ENCODE results near the gene TMEM269. TPM values are rescaled to one million over a fixed set of nuclear protein-coding genes. Genes with fewer than 3 reads are reported as not detected.

TMEM269 gene
- polyA plus RNA-seq, 1 donor (not counting 4 experiments of a cell fraction or from before 2014, with no cell fraction given) = 0.12 TPM

DNA sequence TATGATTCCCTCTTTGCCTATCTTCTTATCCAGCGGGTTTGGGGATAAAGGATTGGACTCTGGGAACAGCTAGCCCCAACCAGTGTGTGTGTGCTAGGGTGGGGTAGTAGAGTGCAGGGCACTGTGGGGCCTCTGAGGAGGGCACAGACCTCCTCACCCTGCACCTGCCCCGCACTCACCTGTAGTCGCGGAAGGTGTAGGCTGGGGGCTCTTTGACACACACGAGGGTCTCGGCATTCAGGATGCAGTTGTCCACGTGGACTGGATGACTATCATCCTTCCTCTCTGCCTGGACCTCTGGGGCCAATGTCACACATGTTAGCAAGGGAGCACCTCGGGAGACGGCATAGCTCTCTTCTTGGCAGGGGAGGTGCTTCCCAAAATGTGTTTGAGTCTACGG lies 36.8 kb upstream of the TMEM269 start:
- no peak overlapping the region for H2AFZ ChIP-seq (ENCODE audit: control insufficient read depth, low read length)
- no peak for TF ChIP-seq EZH2 (IDR thresholded peaks at IDR 0.05; ENCODE audit: low read length)
- TF ChIP-seq, protein P1, sequence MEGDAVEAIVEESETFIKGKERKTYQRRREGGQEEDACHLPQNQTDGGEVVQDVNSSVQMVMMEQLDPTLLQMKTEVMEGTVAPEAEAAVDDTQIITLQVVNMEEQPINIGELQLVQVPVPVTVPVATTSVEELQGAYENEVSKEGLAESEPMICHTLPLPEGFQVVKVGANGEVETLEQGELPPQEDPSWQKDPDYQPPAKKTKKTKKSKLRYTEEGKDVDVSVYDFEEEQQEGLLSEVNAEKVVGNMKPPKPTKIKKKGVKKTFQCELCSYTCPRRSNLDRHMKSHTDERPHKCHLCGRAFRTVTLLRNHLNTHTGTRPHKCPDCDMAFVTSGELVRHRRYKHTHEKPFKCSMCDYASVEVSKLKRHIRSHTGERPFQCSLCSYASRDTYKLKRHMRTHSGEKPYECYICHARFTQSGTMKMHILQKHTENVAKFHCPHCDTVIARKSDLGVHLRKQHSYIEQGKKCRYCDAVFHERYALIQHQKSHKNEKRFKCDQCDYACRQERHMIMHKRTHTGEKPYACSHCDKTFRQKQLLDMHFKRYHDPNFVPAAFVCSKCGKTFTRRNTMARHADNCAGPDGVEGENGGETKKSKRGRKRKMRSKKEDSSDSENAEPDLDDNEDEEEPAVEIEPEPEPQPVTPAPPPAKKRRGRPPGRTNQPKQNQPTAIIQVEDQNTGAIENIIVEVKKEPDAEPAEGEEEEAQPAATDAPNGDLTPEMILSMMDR (optimal IDR thresholded peaks at IDR 0.05 in 1 of 3, IDR thresholded peaks at IDR 0.05 in 1 of 3, conservative IDR thresholded peaks at IDR 0.05 in 1 of 3; ENCODE audit: extremely low read depth in 1 of 3, insufficient read depth in 2 of 3, low read length in 3 of 3) = no peak
- H3K9me1 ChIP-seq (ENCODE audit: control insufficient read depth, extremely low read depth, insufficient read depth, low read length) = peaks cover 3% of the 10 kb centered on the region
- H3K9me3 ChIP-seq (ENCODE audit: control insufficient read depth, low read depth, low read length) = no peaks in the 10 kb centered on the region
- H3K4me1 ChIP-seq (ENCODE audit: control insufficient read depth, extremely low read depth, insufficient read depth, low read length) = peaks cover 12% of the 10 kb centered on the region
- H3K4me3 ChIP-seq (ENCODE audit: control insufficient read depth in 2 of 3, extremely low read depth in 1 of 3, insufficient read depth in 2 of 3, low read depth in 1 of 3, low read length in 3 of 3) = no peak overlapping the region
- no peak overlapping the region for H3K9ac ChIP-seq (ENCODE audit: control insufficient read depth, extremely low read depth, insufficient read depth, low read length)
- no peaks in the 10 kb centered on the region for H4K20me1 ChIP-seq (ENCODE audit: control insufficient read depth, extremely low read depth, insufficient read depth, low read length)
- DNase-seq (ENCODE audit: low read depth, low spot score) (no peak), FAIRE-seq (no peak)
- H3K27me3 ChIP-seq (ENCODE audit: control insufficient read depth, extremely low read depth, insufficient read depth, low read length) = no peaks in the 10 kb centered on the region
- no peak overlapping the region for H3K27ac ChIP-seq (ENCODE audit: control insufficient read depth, insufficient read depth, low read length)
- no peaks in the 10 kb centered on the region for H3K79me2 ChIP-seq (ENCODE audit: control insufficient read depth, insufficient read depth, low read length)
- H3K36me3 ChIP-seq (ENCODE audit: control insufficient read depth in 2 of 2, extremely low read depth in 1 of 2, insufficient read depth in 2 of 2, low read length in 2 of 2) = peaks cover 20 to 29% of the 10 kb centered on the region in 2 experiments
- dilution Hi-C loops (cut with MboI; ENCODE audit: extremely low pct_ligation_motif_present, low sequenced_read_pairs) = no loop called here
- no peak overlapping the region for H3K4me2 ChIP-seq (ENCODE audit: control insufficient read depth, extremely low read depth, insufficient read depth, low read depth, low read length)

- no peak for FAIRE-seq
- dilution Hi-C loops (cut with MboI; ENCODE audit: extremely low pct_ligation_motif_present, low sequenced_read_pairs) = no loop called here
Observed at GRCh38 chr1:42748461-42749410, 36.1 kb upstream of the TMEM269 start.

More at GRCh38 chr1:42748461-42749410, 36.1 kb upstream of the TMEM269 start:
- Histone ChIP-seq H3K27ac (ENCODE audit: control insufficient read depth, insufficient read depth, low read length) (no peak overlapping the region), H3K36me3 (ENCODE audit: control insufficient read depth in 2 of 2, extremely low read depth in 1 of 2, insufficient read depth in 2 of 2, low read length in 2 of 2) (peaks cover 20 to 29% of the 10 kb centered on the region in 2 experiments), H3K4me1 (ENCODE audit: control insufficient read depth, extremely low read depth, insufficient read depth, low read length) (peaks cover 8% of the 10 kb centered on the region), H3K4me3 (ENCODE audit: control insufficient read depth in 2 of 3, extremely low read depth in 1 of 3, insufficient read depth in 2 of 3, low read depth in 1 of 3, low read length in 3 of 3) (no peak overlapping the region), H3K9me1 (ENCODE audit: control insufficient read depth, extremely low read depth, insufficient read depth, low read length) (peaks cover 3% of the 10 kb centered on the region), H3K9me3 (ENCODE audit: control insufficient read depth, low read depth, low read length) (no peaks in the 10 kb centered on the region), H4K20me1 (ENCODE audit: control insufficient read depth, extremely low read depth, insufficient read depth, low read length) (no peaks in the 10 kb centered on the region), H3K9ac (ENCODE audit: control insufficient read depth, extremely low read depth, insufficient read depth, low read length) (no peak overlapping the region), H3K27me3 (ENCODE audit: control insufficient read depth, extremely low read depth, insufficient read depth, low read length) (no peaks in the 10 kb centered on the region), H2AFZ (ENCODE audit: control insufficient read depth, low read length) (no peak overlapping the region), H3K4me2 (ENCODE audit: control insufficient read depth, extremely low read depth, insufficient read depth, low read depth, low read length) (no peak overlapping the region), H3K79me2 (ENCODE audit: control insufficient read depth, insufficient read depth, low read length) (no peaks in the 10 kb centered on the region)
- no peak for TF ChIP-seq EZH2 (IDR thresholded peaks at IDR 0.05; ENCODE audit: low read length)
- TF ChIP-seq, protein P1 (optimal IDR thresholded peaks at IDR 0.05 in 1 of 3, IDR thresholded peaks at IDR 0.05 in 1 of 3, conservative IDR thresholded peaks at IDR 0.05 in 1 of 3; ENCODE audit: extremely low read depth in 1 of 3, insufficient read depth in 2 of 3, low read length in 3 of 3) = no peak
- no peak for DNase-seq (ENCODE audit: low read depth, low spot score)
